HG02981 (cell line): ENCODE measurements around the gene BIRC2.

Source experiments
- ATAC-seq: cut with Tn5 transposase; IDR thresholded peaks from one replicate; pipeline ENCODE4 v1.9.1; 2021; ENCODE audit warnings: mild to moderate bottlenecking, moderate library complexity; ENCODE audit not compliant: unreplicated experiment

BIRC2 gene

GRCh38 chr11:102399189-102399588 lies 52.2 kb downstream of the BIRC2 start:
- no peak for ATAC-seq

- no peak for ATAC-seq
Measured at GRCh38 chr11:102400603-102401002, 53.6 kb downstream of the BIRC2 start.

GRCh38 chr11:102401905-102402304 lies 54.9 kb downstream of the BIRC2 start:
- no peak for ATAC-seq

- ATAC-seq, result no peak
Measured at GRCh38 chr11:102402548-102402947, 55.5 kb downstream of the BIRC2 start.

- no peak for ATAC-seq
Measured at GRCh38 chr11:102405501-102405900, 58.5 kb downstream of the BIRC2 start.

GRCh38 chr11:102406099-102406498 lies 59.1 kb downstream of the BIRC2 start:
- ATAC-seq, result no peak

- ATAC-seq, result no peak
Measured at GRCh38 chr11:102407901-102408300, 60.9 kb downstream of the BIRC2 start.

- no peak for ATAC-seq
Measured at GRCh38 chr11:102408339-102408738, 61.3 kb downstream of the BIRC2 start.

GRCh38 chr11:102410382-102410784 lies 63.4 kb downstream of the BIRC2 start:
- no peak for ATAC-seq

- no peak for ATAC-seq
Measured at GRCh38 chr11:102411142-102411541, 64.1 kb downstream of the BIRC2 start.

- ATAC-seq, result no peak
Measured at GRCh38 chr11:102413497-102413896, 66.5 kb downstream of the BIRC2 start.

GRCh38 chr11:102414559-102414958 lies 67.5 kb downstream of the BIRC2 start:
- ATAC-seq, result no peak

- no peak for ATAC-seq
Measured at GRCh38 chr11:102415304-102415916, 68.4 kb downstream of the BIRC2 start.

GRCh38 chr11:102416976-102417375 lies 70.0 kb downstream of the BIRC2 start:
- no peak for ATAC-seq

GRCh38 chr11:102419181-102419580 lies 72.2 kb downstream of the BIRC2 start:
- no peak for ATAC-seq

- peak; percentile 89 for ATAC-seq
Measured at GRCh38 chr11:102420547-102420946, 73.5 kb downstream of the BIRC2 start.

- no peak for ATAC-seq
Measured at GRCh38 chr11:102421261-102421660, 74.2 kb downstream of the BIRC2 start.

- ATAC-seq, result no peak
Measured at GRCh38 chr11:102422817-102423712, 76.1 kb downstream of the BIRC2 start.

- no peak for ATAC-seq
Measured at GRCh38 chr11:102423936-102424335, 76.9 kb downstream of the BIRC2 start.

- ATAC-seq, result no peak
Measured at GRCh38 chr11:102426000-102426399, 79.0 kb downstream of the BIRC2 start.

- ATAC-seq, result no peak
Measured at GRCh38 chr11:102426570-102426969, 79.6 kb downstream of the BIRC2 start.

GRCh38 chr11:102427068-102427467 lies 80.1 kb downstream of the BIRC2 start:
- no peak for ATAC-seq
